NB4 (cell line): ENCODE data around the gene ENPP3.

Experiments used
- MYC ChIP-seq: IDR thresholded peaks from 2 replicates; pipeline ENCODE4 v1.6.1; 2011; ENCODE audit warnings: low read depth, low read length
- POLR2A ChIP-seq: IDR thresholded peaks from 2 replicates; pipeline ENCODE4 v1.6.1; 2011; ENCODE audit warnings: mild to moderate bottlenecking; ENCODE audit not compliant: insufficient read length; ENCODE audit errors: extremely low read depth
- TF ChIP-seq, protein P1 (sequence below): IDR thresholded peaks from 2 replicates; pipeline ENCODE4 v1.6.1; 2011; ENCODE audit warnings: low read depth, low read length
- TF ChIP-seq, protein P2 (sequence below): IDR thresholded peaks from one replicate; pipeline ENCODE4 v1.5.1; 2012; ENCODE audit warnings: low read depth, low read length

DNA sequence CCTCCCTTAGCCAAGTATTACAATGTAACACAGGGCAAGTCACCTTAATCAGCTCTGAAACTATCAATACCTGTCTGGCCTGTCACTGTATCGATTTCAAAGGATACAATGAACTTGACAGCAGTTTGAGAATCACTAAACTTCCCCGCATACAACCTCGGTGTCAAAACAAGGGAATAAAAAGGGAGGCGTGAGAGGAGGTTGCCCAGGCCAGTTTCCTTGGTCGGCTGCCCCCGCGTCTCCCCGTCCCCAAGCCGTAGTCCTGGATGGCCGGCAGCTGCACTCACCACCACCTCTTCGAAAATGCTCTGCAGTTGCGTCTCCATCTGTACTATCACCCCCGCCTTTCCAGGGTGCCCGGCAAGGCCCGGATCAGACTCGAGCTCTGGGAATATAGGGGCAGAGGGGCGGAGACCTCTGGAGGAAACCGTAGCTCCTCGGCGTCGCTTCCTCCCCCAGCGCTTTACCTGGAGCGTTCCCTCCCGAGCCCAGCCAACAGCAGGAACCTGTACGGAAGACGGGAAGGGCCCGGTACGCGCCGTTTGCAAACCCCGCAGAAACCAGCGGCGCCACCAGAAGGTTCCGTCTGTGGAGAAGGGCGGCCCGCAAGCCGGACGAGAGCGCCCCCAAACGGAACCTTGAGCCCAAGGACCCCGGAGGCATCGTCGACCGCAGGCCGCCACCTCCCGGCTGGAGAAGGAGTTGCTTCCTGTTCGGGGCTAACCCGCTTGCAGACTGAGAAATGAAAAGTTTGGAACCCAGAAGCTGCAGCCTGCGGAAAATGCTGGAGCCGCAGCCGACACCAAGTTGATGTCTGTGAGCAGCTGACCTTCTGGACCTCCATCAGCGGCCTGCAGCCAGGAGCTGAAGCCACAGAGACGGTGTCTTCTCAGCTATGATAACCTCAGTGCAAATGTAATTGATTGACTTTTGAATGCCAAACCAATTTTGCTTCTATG lies 9.1 kb upstream of the ENPP3 start, which contains the start of gene MED23:
- peak; percentile 82 for TF ChIP-seq POLR2A
- TF ChIP-seq, protein P1, sequence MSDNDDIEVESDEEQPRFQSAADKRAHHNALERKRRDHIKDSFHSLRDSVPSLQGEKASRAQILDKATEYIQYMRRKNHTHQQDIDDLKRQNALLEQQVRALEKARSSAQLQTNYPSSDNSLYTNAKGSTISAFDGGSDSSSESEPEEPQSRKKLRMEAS = peak; percentile 42
- TF ChIP-seq, protein P2, sequence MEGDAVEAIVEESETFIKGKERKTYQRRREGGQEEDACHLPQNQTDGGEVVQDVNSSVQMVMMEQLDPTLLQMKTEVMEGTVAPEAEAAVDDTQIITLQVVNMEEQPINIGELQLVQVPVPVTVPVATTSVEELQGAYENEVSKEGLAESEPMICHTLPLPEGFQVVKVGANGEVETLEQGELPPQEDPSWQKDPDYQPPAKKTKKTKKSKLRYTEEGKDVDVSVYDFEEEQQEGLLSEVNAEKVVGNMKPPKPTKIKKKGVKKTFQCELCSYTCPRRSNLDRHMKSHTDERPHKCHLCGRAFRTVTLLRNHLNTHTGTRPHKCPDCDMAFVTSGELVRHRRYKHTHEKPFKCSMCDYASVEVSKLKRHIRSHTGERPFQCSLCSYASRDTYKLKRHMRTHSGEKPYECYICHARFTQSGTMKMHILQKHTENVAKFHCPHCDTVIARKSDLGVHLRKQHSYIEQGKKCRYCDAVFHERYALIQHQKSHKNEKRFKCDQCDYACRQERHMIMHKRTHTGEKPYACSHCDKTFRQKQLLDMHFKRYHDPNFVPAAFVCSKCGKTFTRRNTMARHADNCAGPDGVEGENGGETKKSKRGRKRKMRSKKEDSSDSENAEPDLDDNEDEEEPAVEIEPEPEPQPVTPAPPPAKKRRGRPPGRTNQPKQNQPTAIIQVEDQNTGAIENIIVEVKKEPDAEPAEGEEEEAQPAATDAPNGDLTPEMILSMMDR = peak; percentile 99
- peak; percentile 76 for TF ChIP-seq MYC
